AG20443 (cell line): ENCODE measurements around the gene PRR27.
"Not testable (repeated sequence)": the region's sequence is repeated elsewhere in the genome, so short reads cannot be mapped to it uniquely, and the experiment has no call there.

ENCODE experiments used
- DNase-seq: peaks from one replicate; pipeline ENCODE4 v3.0.0; 2012; ENCODE audit warnings: low spot score, mixed read lengths

The PRR27 gene

GRCh38 chr4:70203601-70204000 lies 49.6 kb downstream of the PRR27 start:
- no peak for DNase-seq

GRCh38 chr4:70212752-70213151 lies 58.7 kb downstream of the PRR27 start:
- not testable (repeated sequence) for DNase-seq
